Activated gamma-delta T cell (primary cell): ENCODE results near the gene SMC1B.
A peak's percentile ranks its signal among the peaks of the same experiment; 100 is the strongest.
"Not testable (repeated sequence)": the region's sequence is repeated elsewhere in the genome, so short reads cannot be mapped to it uniquely, and the experiment has no call there.

Source experiments
- DNase-seq: peaks from one replicate; lab custom pipeline; 2025; lab: John Stamatoyannopoulos, UW
- total RNA-seq, 2 donors: gene quantifications; one replicate each; lab custom pipeline; 2026; lab: John Stamatoyannopoulos, UW

Gene SMC1B, protein sequence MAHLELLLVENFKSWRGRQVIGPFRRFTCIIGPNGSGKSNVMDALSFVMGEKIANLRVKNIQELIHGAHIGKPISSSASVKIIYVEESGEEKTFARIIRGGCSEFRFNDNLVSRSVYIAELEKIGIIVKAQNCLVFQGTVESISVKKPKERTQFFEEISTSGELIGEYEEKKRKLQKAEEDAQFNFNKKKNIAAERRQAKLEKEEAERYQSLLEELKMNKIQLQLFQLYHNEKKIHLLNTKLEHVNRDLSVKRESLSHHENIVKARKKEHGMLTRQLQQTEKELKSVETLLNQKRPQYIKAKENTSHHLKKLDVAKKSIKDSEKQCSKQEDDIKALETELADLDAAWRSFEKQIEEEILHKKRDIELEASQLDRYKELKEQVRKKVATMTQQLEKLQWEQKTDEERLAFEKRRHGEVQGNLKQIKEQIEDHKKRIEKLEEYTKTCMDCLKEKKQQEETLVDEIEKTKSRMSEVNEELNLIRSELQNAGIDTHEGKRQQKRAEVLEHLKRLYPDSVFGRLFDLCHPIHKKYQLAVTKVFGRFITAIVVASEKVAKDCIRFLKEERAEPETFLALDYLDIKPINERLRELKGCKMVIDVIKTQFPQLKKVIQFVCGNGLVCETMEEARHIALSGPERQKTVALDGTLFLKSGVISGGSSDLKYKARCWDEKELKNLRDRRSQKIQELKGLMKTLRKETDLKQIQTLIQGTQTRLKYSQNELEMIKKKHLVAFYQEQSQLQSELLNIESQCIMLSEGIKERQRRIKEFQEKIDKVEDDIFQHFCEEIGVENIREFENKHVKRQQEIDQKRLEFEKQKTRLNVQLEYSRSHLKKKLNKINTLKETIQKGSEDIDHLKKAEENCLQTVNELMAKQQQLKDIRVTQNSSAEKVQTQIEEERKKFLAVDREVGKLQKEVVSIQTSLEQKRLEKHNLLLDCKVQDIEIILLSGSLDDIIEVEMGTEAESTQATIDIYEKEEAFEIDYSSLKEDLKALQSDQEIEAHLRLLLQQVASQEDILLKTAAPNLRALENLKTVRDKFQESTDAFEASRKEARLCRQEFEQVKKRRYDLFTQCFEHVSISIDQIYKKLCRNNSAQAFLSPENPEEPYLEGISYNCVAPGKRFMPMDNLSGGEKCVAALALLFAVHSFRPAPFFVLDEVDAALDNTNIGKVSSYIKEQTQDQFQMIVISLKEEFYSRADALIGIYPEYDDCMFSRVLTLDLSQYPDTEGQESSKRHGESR
- total RNA-seq: 0.20 to 0.31 reads per million in 2 donors

DNA sequence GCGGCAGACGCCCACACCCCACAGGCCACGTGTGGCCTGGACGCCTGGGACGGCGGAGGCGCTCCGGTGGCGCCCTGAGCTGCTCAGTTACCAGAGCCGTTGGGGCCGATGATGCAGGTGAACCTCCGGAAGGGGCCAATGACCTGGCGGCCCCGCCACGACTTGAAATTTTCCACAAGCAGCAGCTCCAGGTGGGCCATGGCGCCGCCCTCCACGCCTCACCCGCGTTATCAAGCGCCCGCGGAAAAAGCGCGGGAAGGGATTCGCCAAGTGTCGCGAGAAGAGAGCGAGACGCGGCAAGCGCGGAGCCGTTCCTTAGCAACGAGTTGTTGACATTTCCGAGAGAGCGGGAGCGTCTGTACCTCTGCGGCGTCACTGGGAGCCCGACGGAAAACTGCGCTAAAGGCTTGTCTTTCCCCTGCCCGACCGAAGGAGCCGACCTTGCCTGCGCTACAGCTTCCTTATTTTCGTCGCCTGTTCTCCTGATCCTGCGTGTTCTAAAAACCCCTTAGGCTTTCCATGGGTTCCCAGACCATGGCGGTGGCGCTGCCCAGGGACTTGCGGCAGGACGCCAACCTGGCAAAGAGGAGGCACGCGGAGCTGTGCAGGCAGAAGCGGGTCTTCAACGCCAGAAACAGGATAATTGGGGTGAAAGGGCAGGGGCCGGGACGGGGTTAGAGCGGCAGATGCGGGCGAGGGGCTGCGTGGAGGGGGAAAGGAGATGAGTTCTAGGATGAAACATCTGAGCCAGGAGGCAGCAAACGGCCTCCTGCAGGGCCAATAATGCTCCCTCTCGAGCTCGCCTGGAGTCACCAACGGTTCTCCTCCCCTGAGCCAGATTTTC is at the start of gene SMC1B, which contains the start of gene RIBC2:
Gene SMC1B (minus strand): TSS at position 232 of the 844 bp plus-strand sequence. CDS start 32 bp downstream, at position 200.
Gene RIBC2 (plus strand): TSS at position 326 of the 844 bp plus-strand sequence. CDS start 194 bp downstream, at position 520.
- peak; percentile 56 for DNase-seq

DNA sequence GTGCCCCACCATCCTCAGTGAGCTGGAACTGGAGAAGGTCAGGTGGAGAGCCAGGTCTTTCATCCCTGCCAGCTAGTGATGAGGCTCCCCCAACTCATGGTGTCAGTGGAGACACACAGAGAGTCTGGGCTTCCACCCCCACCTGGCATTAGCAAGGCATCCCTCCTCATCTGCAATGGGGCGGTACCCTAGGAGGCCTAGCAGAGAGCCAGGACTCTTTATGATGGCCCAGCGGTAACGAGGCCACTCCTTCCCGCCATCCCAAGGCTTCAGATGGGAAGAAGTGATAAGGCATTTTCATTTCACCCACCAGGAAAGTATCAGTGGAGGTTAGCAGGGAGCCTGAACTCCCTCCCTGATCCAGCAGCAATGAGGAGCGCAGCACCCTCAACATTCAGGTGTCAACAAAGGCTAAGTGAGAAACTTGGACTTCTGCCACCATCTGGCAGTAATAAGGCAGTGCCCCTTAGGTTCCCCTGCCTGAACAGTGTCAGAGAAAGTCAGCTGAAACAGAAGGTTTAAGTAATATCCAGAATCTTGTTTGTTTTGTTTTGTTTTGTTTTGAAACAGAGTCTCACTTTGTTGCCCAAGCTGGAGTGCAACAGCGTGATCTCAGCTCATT is 48.7 kb upstream of the SMC1B start:
- DNase-seq: no peak

DNA sequence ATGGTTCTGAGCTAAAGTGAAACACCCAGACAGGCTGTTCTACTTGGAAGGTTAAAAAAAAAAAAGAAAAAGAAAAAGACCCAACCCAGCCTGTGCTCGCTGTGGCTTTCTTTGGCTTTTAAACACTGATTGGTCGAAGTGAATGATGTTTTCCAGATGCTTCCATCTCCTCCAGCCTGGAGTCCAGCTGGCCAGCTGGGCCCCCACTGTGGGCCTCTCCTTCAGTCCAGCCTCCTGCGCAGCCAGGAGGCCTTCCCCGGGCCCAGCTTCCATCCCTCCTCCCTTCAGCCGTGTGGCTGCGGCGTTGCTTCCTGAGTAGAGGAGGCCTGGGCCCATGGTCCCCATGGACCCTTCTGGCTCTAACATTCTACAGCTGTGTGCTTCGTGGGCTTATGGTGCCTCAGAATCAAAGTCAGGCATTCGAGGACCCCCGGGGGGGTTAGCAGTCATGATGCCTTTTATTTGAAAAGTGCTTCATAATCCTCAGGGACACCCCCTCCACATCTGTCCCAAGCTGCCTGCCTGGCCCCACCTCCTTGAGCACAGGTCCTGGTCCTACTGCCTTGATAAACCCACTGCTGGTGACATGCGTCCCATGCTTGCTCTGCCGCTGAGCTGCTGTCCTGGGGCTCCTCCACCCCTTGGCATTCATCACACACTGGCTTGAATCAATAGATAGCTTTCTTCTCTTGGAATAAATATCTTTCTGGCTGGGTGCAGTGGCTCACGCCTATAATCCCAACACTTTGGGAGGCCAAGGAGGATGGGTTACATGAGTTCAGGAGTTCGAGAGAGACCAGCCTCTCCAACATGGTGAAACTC is 47.1 kb upstream of the SMC1B start:
- DNase-seq: no peak

DNA sequence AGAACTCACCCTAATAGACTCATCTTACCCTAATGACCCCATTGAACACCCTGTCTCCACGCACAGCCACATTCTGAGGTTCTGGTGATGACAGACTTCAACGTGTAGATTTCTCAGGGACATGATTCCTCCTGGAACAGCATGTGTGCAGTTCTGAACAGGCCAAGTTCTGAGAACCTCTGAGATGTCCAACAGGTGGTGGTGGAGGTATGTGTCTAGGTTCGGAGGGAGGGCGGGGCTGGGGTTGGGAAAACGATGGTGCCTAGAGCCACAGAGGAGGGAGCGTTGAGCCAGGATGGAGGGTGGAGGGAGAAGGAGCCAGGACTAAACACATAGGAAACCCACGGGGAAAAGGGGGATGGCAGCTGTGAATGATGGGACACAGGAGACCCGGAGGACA is 45.8 kb upstream of the SMC1B start:
- DNase-seq: no peak

DNA sequence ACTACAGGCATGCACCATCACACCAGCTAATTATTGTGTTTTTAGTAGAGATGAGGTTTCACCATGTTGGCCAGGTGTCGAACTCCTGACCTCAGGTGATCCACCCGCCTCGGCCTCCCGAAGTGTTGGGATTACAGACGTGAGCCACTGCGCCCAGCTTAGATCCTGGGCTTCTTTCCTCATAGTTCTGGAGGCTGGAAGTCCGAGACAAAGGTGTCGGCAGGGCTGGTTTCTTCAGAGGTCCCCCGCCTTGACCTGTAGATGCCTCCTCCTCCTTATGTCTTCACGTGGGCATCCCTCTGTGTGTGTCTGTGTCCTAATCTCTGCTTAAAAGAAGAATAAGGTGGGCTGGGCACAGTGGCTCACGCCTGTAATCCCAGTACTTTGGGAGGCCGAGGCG is 45.1 kb upstream of the SMC1B start:
- DNase-seq: no peak

DNA sequence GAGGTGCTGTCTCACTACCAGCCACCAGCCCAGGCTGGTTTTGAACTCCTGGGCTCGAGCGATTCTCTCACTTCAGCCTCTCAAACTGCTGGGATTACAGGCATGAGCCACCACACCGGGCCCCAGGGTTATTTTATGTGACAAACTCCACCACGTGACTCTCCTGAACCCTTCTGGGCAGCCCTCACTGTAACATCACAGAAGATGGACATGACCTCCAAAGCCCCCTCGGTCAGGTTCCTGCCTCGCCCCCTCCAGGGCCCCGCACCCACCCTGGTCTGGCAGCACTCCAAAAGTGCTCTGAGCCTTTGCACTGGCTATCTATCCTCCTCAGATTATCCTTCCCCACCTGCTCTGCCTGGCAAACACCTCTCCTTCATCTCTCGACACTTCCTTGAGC is 43.4 kb upstream of the SMC1B start:
- no peak for DNase-seq

DNA sequence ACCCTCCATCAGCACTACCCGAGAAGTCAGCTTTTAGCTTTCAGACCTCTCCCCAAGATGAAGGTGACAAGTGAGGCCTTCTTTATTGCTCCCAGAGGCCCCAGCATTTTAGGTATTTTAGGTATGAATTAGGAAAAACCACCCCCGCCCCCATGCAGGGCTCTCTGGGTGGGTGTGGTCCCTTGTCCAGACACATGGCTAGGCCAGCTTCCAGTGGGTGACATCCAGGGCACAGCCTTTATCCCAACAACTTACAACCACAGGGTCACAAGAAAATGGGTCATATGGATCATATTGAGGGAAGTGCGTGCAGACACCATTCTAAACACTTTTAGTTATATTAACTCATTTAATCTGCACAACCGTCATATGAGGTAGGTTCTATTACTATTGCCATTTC is 42.2 kb upstream of the SMC1B start:
- no peak for DNase-seq

DNA sequence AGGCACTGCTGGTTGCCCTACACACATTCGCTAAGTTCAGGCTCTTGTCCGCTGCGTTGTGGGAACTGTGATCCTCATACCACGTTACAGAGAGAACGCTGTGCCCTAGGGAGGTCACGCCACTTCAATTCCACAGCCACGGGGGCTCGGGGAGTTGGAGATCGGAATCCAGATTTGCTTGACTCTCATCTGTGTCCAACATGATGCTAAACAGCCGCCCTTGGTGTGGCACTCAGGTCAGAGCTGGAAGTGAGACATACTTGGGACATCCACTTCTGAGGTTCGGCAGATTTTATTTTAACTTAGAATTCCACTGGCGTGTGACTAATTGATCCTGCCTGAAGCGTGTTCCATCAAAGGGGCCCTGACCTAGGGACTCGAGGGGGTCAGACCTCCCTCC is 41.8 kb upstream of the SMC1B start:
- no peak for DNase-seq

DNA sequence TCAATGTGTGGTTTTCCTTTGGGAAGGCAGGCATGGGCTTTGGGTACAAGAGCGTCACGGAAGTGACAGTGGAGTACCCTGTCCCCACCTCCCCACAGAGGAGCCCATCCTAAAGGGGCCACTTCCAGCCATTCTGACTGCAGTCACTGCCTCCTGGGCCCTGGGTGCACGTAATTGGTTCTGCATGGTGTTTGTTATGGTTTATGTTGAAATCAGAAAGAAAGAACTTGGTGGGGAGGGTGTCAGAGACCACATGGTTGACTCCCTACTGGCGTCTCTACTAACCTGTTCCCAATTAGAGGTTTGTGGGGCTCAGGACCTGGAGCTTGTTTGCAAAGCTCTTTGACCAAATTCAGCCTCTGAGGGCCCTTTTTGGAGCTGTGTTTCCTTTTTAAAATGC is 40.9 kb upstream of the SMC1B start:
- DNase-seq: no peak

DNA sequence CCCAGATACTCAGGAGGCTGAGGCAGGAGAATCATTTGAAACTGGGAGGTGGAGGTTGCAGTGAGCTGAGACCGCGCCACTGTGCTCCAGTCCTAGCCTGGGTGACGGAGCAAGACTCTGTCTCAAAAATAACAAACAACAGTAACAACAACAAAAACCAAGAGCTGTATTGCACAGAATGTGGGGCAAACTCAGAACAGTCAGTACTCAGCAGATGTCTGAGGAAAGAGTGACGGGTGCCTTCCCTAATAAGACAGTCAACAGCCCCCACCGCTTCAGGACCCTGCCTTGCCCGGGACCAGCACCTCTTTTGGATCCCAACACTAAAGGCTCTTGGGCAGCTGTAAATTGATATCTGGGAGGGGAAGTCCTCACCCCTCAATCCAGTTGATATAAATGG is 40.4 kb upstream of the SMC1B start:
- DNase-seq: no peak

DNA sequence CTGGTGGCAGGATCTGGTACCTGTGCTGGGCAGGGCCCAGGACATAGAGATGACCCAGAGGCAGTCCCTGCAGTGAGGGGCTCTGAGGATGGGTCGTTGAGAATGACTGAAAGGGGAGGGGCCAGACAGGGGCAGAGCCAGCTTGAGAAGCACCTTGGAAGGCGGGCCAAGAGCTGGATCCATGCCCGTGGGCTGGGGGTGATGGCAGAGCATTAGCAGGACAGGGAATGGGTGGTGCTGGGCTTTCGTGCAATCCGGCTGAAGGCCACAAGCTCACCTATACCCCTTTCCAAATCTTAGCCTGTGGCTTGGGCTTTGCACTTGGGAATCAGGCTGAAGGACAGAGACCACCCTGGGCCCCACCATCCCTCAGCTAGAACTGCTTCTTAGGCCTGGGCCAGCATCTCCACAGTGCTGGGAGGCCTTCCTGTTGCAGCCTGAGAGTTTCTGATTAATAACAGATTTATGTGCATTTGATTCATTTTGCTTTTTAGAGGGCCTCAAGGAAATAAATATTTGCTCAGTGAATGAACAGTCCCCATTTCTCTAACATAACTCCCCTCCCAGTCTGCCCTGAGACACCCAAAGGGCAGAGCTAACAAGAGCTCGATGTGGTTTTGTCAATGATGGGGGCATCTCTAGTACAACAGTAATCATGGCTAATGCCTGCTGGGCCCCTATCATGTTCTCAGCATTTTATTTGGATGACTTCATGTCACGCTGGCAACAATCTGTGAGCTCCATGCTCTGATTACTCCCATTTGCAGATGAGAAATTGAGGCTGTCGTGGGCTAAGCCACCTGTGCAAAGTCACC is 39.4 kb upstream of the SMC1B start:
- DNase-seq: no peak

DNA sequence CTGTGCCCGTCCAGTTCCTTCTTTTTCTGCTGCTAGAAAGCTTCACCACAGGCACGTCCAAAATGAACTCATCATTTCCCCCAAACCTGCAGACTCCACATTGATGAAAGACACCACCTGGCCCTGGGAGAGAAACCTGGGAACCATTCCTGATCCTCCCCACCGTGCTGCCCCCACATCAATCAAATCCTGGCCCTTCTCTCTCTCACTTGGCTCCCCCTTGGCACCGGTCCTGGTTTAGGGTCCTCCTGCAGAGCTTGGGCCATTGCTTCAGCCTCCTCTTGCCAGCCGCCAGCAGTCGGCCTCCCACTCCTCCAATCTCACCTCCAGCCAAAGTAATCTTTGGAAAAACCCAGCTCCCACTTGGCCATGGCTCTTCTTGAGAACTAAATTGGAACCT is 38.6 kb upstream of the SMC1B start:
- no peak for DNase-seq

DNA sequence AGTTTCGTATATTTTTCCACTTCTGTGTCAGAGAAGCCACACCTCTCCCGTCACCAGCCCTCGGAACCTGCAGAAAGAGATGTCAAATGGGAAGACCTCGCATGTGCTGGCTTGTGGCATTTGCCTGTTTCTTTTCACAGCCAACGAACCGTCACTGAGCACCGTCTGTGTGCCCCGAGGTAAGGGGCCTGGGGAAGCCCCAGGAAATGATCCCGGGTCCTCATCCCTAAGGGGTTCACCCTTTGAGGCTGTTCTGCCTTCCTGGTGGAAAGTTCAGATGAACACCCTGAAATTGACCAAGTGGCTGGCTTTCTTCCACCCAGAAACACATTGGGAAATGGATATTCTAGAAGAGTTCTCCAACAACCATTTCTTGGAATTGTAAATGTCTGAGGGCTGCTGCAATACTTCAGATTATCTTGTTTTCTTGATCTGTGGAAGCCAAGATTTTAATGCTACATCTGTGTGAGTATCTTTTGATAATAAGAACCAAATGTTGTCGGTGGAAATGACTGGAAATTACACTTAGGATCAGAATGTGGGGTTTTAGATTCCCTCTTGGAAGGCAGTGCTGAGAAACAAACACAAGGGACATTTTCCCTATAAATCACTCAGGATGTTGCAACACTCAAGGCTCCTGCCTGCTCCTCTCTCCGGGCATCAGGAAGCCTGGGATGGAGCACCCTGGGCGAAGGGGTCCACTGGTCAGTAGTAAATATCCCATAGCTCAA is 37.7 kb upstream of the SMC1B start:
- DNase-seq: no peak

DNA sequence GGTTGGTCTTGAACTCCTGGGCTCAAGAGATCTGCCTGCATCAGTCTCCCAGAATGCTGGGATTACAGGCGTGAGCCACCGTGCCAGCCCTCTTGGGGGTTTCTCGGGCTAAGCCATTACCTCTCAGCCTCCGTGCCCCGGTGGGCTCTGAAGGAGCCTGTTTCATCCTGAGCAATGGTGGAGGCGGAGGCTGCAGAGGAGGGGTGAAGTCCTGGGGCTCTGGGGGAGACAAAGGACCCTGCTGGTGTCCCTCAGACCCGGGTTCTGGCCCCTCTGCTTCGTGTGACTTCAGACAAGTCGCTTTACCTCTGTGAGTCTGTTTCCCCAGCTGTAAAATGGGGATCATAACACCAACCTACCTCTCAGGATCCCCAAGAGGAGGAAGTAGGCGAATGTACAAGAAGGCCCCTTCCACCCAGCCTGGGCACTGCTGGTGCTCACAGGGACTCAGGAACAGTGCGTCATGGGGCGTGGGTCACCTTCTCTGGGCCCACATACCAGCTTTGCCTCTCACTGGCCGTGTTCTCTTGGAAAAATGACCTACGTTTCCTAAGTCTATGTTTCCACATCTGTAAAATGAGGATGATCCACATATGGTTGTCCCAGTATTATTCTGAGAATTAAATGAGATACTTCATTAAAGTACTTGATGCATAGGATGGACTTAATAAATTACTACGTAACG is 36.8 kb upstream of the SMC1B start:
- no peak for DNase-seq

DNA sequence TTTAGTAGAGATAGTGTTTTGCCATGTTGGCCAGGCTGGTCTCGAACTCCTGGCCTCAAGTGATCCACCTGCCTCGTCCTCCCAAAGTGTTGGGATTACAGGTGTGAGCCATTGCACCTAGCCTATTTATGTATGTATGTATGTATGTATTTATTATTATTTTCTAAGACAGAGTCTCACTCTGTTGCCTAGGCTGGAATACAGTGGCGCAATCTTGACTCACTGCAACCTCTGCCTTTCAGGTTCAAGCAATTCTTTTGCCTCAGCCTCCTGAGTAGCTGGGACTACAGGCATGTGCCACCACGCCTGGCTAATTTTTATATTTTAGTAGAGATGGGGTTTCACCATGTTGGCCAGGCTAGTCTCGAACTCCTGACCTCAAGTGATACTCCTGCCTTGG is 36.0 kb upstream of the SMC1B start:
- DNase-seq: not testable (repeated sequence)

DNA sequence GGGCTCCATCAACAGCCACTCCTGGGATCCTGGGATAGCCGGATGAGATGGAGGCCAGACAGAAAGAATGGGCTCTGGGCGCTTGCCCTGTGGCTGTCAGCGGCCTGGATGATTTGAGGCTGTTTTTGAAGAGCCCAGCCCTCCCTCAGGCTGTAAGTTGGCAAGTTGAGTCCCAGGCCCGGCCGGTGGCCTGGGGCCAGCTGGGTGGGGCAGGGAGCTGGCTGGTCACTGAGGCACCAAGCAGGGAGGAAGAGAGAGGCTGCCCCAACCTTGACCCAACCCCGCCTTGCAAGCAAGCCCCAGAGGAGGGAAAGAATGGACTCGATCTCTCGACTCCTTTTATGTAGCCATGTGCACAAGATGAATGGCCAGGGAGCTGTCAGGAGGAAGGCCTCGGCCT is 35.0 kb upstream of the SMC1B start:
- no peak for DNase-seq

DNA sequence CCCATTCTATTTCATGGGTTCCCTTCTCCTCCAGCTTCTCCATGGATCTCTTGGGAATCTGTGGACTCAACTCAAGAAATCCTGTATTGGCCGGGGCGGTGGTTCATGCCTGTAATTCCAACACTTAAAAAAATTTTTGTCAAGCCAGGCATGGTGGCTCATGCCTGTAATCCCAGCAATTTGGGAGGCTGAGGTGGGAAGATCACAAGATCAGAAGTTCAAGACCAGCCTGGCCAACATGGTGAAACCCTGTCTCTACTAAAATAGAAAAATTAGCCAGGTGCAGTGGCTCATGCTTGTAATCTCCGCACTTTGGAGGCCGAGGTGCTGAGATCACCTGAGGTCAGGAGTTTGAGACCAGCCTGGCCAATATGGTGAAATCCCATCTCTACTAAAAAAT is 34.2 kb upstream of the SMC1B start:
- not testable (repeated sequence) for DNase-seq

DNA sequence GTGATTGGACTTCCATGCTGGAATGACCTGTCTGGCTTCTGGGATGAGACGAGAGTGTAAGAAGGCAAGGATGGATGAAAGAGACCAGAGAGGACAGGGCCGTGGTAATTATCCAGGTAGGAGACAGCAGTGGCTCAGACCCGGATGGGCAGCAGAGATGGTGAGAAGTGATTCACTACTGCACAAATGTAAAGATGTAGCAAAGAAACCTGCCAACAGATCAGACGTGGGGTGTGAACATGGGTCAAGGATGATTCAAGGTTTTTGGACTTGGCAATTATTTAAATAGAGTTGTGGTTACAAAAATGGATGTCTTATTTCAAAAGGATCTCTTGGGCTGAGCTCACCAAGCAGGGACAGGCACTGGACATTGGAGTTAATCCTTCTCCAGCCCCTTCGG is 32.8 kb upstream of the SMC1B start:
- DNase-seq: no peak
